CD4-positive, alpha-beta T cell (primary cell): ENCODE results near the gene TUBB1. TPM values are rescaled to one million over a fixed set of nuclear protein-coding genes. Genes with fewer than 3 reads are reported as not detected.
A peak's percentile ranks its signal among the peaks of the same experiment; 100 is the strongest.

ENCODE experiments used
- ATAC-seq: fragments of 200-7000 bp; cut with Tn5 transposase; one replicate; pipeline ENCODE4 v1.10.0; 2022; ENCODE audit warnings: mild to moderate bottlenecking; ENCODE audit not compliant: poor library complexity
- CTCF ChIA-PET: fragments of 350-600 bp; sonication (Branson Sonifier 250); formaldehyde crosslinking; loops from one replicate; lab custom pipeline; 2021; ENCODE audit warnings: antibody characterized with exemption, inconsistent platforms; lab: Charles Lee
- POLR2A ChIA-PET: fragments of 350-600 bp; sonication (Branson Sonifier 250); formaldehyde crosslinking; loops from one replicate; lab custom pipeline; 2021; ENCODE audit warnings: antibody characterized with exemption, inconsistent platforms; lab: Charles Lee
- DNase-seq, 14 experiments: peaks; one replicate each; pipeline ENCODE4 v3.0.0-alpha.2; 2013 to 2020; ENCODE audit warnings: mixed read lengths in 2 of 14
- H3K27ac ChIP-seq, 2 donors: one replicate each; pipeline versions ENCODE4 v1.5.1 to v1.7.0; 2013; ENCODE audit warnings: low read length in 2 of 2, low read depth in 1 of 2, mild to moderate bottlenecking in 1 of 2
- H3K27me3 ChIP-seq, 2 experiments: 1 replicate in 1 of 2; 2 replicates in 1 of 2; pipeline versions ENCODE4 v1.6.1 to v1.7.0; 2013; ENCODE audit warnings: low read length in 2 of 2, control low read depth in 1 of 2, mild to moderate bottlenecking in 1 of 2, moderate library complexity in 1 of 2; ENCODE audit not compliant: insufficient read depth in 2 of 2, control insufficient read depth in 1 of 2
- H3K36me3 ChIP-seq: one replicate; pipeline ENCODE4 v1.6.1; 2013; ENCODE audit warnings: low read length, control low read depth; ENCODE audit not compliant: insufficient read depth
- H3K4me1 ChIP-seq: one replicate; pipeline ENCODE4 v1.6.1; 2013; ENCODE audit warnings: low read length, control low read depth; ENCODE audit not compliant: insufficient read depth
- H3K4me3 ChIP-seq: one replicate; pipeline ENCODE4 v1.5.1; 2013; ENCODE audit warnings: mild to moderate bottlenecking, low read length, moderate library complexity
- H3K9me3 ChIP-seq, 2 experiments: 1 replicate in 1 of 2; 2 replicates in 1 of 2; pipeline versions ENCODE4 v1.6.1 to v1.7.0; 2013; ENCODE audit warnings: low read length in 2 of 2, mild to moderate bottlenecking in 2 of 2, control low read depth in 1 of 2, moderate library complexity in 1 of 2; ENCODE audit not compliant: control insufficient read depth in 1 of 2, insufficient read depth in 1 of 2
- H3K27ac Mint-ChIP-seq: one replicate; pipeline ENCODE4 v1.8.0; 2020; ENCODE audit warnings: mixed read lengths
- H3K27me3 Mint-ChIP-seq: one replicate; pipeline ENCODE4 v1.8.0; 2021; ENCODE audit warnings: mixed read lengths
- H3K36me3 Mint-ChIP-seq: one replicate; pipeline ENCODE4 v1.8.0; 2021; ENCODE audit warnings: low read depth, mixed read lengths
- H3K4me1 Mint-ChIP-seq: one replicate; pipeline ENCODE4 v1.8.0; 2021; ENCODE audit warnings: low read depth, mixed read lengths
- H3K4me3 Mint-ChIP-seq: one replicate; pipeline ENCODE4 v1.8.0; 2020; ENCODE audit warnings: mild to moderate bottlenecking, mixed read lengths
- H3K9me3 Mint-ChIP-seq: one replicate; pipeline ENCODE4 v1.8.0; 2020; ENCODE audit warnings: mixed read lengths
- CTCF ChIP-seq: fragments of 200-600 bp; IDR thresholded peaks from one replicate; pipeline ENCODE4 v1.8.0; 2022; ENCODE audit warnings: antibody characterized with exemption, mild to moderate bottlenecking
- intact Hi-C, 2 experiments: fragments of 100-400 bp; cut with DNase I in 1 of 2; cut with micrococcal nuclease in 1 of 2; formaldehyde crosslinking; loops; one replicate each; pipeline versions ENCODE4 v1.15.1 to v1.9.0; 2023 to 2025; cut with DNase I, micrococcal nuclease
- total RNA-seq, 174 experiments: library from RNA in 2 of 174; stranded (reverse) in 2 of 174; gene quantifications; one replicate each; pipeline ENCODE4 v1.2.3 and lab custom pipeline; 2021 to 2026

The TUBB1 gene
- total RNA-seq, 2 experiments from 2014 or later = 0.11 to 0.17 TPM

DNA sequence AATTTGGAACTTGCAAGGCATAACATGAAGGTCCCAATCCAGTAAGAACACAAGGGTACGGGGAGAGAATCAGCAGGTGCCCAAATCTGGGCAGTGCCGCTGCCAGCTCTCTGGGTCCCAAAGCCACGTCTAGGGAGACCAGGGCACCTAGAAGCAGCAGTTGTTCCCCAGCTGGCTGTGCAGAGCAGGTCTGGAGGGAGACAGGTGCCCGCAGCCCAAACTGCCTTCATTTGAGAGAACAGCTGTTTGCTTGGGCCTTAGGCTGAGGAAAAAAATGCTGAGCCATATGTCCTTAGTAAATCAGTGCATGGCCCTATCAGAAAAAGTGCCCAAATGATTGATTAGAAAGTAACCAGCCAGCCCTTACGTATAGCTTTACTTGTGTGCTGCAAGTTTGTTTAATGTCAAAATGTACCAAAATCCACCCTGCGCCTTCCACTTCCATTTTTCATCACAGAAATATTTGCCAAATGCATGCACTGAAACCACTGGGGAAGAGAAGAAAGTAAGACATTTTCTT lies 32.5 kb downstream of the TUBB1 start:
- H3K9me3 Mint-ChIP-seq = no peaks in the 10 kb centered on the region
- no peak for TF ChIP-seq CTCF

DNA sequence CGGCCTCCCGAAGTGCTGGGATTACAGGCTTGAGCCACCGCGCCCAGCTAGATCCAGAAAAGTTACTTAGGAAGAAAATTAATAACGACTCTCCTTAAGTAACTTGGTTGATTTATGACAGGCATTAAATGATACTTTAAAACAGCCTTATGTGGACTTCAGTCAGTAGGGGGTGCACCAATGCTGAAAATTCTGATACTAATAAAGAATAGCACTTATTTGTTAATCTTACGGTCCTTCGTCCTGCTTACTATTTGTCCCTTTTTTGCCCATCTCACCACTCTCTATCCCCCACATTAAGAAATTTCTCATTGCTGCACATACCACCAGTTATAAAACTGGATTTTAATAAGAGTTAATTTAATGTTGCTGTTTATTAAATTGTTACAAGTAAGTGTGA lies 36.1 kb downstream of the TUBB1 start:
- H3K9me3 ChIP-seq = no peaks in the 10 kb centered on the region
- ChIA-PET POLR2A (interaction anchor here (1.9 kb wide), 1 partner anchor 12 kb away, joined by 7 read pairs; the partner anchor contains the start of gene PRELID3B), CTCF (no interaction called here)
- Mint-ChIP-seq H3K9me3 (no peaks in the 10 kb centered on the region), H3K4me3 (no peak overlapping the region), H3K27ac (no peak overlapping the region), H3K4me1 (no peaks in the 10 kb centered on the region), H3K27me3 (peaks cover 24% of the 10 kb centered on the region), H3K36me3 (no peaks in the 10 kb centered on the region)
- DNase-seq (peak in 4 of 14 experiments; percentile 40 to 58 (median 53)), ATAC-seq (no peak)
- H3K36me3 ChIP-seq = no peaks in the 10 kb centered on the region
- TF ChIP-seq CTCF = no peak
- H3K4me3 ChIP-seq = no peak overlapping the region
- intact Hi-C loops = loop anchor here in 1 of 2 experiments (5.0 kb wide), 1 partner anchor 347 kb away; no protein-coding TSS in a partner anchor
- peaks cover 6 to 7% of the 10 kb centered on the region in 2 experiments for H3K27me3 ChIP-seq
- no peaks in the 10 kb centered on the region for H3K4me1 ChIP-seq
- H3K27ac ChIP-seq = no peak overlapping the region

More for the DNA sequence above, 32.5 kb downstream of the TUBB1 start:
- Mint-ChIP-seq H3K36me3 (no peaks in the 10 kb centered on the region), H3K4me1 (peaks cover 6% of the 10 kb centered on the region), H3K27ac (no peak overlapping the region), H3K27me3 (peaks cover 32% of the 10 kb centered on the region), H3K4me3 (no peak overlapping the region)
- ATAC-seq (no peak), DNase-seq (no peak)
- Histone ChIP-seq H3K9me3 (no peaks in the 10 kb centered on the region), H3K36me3 (no peaks in the 10 kb centered on the region), H3K27me3 (peaks cover 7% of the 10 kb centered on the region in 2 experiments), H3K27ac (no peak overlapping the region), H3K4me1 (peaks cover 4% of the 10 kb centered on the region), H3K4me3 (no peak overlapping the region)
- ChIA-PET CTCF (no interaction called here), POLR2A (interaction anchor here (1.3 to 4.3 kb wide), 2 partner anchors 9 to 19 kb away, joined by 5 to 12 read pairs; partner anchors contain the start of genes ATP5F1E and PRELID3B)
- intact Hi-C loops = no loop called here

DNA sequence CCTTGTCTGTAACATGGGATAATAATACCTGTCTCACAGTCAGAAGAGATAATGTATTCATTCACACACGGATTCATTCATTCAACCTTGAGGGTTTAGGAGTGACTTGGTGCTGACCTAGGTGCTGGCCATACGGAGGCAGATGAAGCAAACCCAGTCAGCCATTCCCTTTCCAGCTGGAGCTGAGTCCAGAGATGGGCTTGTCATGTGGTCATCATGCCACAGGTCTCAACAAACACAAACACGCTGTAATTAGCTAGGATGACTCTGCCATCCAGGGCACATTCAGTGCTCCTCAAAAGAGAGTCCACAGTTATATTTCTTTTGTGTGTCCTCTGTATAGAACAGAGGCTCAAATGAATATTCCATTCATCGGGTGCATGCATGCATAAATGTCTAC lies 42.9 kb downstream of the TUBB1 start:
- no peaks in the 10 kb centered on the region for H3K36me3 ChIP-seq

More for the DNA sequence above, 42.9 kb downstream of the TUBB1 start:
- Mint-ChIP-seq H3K36me3 (no peaks in the 10 kb centered on the region), H3K4me1 (no peaks in the 10 kb centered on the region), H3K27ac (no peak overlapping the region), H3K9me3 (no peaks in the 10 kb centered on the region), H3K27me3 (no peaks in the 10 kb centered on the region), H3K4me3 (no peak overlapping the region)
- no peak for TF ChIP-seq CTCF
- Histone ChIP-seq H3K27me3 (no peaks in the 10 kb centered on the region), H3K4me3 (no peak overlapping the region), H3K9me3 (no peaks in the 10 kb centered on the region), H3K4me1 (no peaks in the 10 kb centered on the region), H3K27ac (no peak overlapping the region)
- ChIA-PET POLR2A (no interaction called here), CTCF (no interaction called here)
- DNase-seq (no peak), ATAC-seq (no peak)
- intact Hi-C loops = no loop called here
